Progenitor cell of endocrine pancreas (in vitro differentiated cells): ENCODE data around the gene BPIFB2. TPM values are rescaled to one million over a fixed set of nuclear protein-coding genes. Genes with fewer than 3 reads are reported as not detected.
"Not testable (repeated sequence)": the region's sequence is repeated elsewhere in the genome, so short reads cannot be mapped to it uniquely, and the experiment has no call there.

ENCODE experiments used
- DNase-seq: peaks from one replicate; pipeline ENCODE4 v3.0.0; 2021; ENCODE audit warnings: low spot score; ENCODE audit not compliant: unreplicated experiment
- H3K27ac Mint-ChIP-seq: 2 replicates; pipeline ENCODE4 v1.8.0; 2021; ENCODE audit warnings: mild to moderate bottlenecking, moderate library complexity, mixed read lengths
- H3K27me3 Mint-ChIP-seq: 2 replicates; pipeline ENCODE4 v1.8.0; 2021; ENCODE audit warnings: mixed read lengths
- H3K36me3 Mint-ChIP-seq: 2 replicates; pipeline ENCODE4 v1.8.0; 2022; ENCODE audit warnings: mixed read lengths; ENCODE audit not compliant: insufficient read depth
- H3K4me1 Mint-ChIP-seq: 2 replicates; pipeline ENCODE4 v1.8.0; 2021; ENCODE audit warnings: low read depth, mixed read lengths
- H3K4me3 Mint-ChIP-seq: 2 replicates; pipeline ENCODE4 v1.8.0; 2021; ENCODE audit warnings: low read depth, mild to moderate bottlenecking, moderate library complexity, mixed read lengths
- H3K9me3 Mint-ChIP-seq: 2 replicates; pipeline ENCODE4 v1.8.0; 2021; ENCODE audit warnings: low read depth, mixed read lengths
- total RNA-seq: library from RNA; stranded (reverse); gene quantifications from 2 replicates; pipeline ENCODE4 v1.2.1, GENCODE V29; 2021
- TF ChIP-seq, protein P1 (sequence below): fragments of 200-600 bp; sonication (generic); IDR thresholded peaks from one replicate; pipeline ENCODE4 v1.5.0; 2021; ENCODE audit warnings: antibody characterized with exemption, mild to moderate bottlenecking; ENCODE audit not compliant: unreplicated experiment

The BPIFB2 gene
- total RNA-seq, 1 donor from 2014 or later, result not detected

DNA sequence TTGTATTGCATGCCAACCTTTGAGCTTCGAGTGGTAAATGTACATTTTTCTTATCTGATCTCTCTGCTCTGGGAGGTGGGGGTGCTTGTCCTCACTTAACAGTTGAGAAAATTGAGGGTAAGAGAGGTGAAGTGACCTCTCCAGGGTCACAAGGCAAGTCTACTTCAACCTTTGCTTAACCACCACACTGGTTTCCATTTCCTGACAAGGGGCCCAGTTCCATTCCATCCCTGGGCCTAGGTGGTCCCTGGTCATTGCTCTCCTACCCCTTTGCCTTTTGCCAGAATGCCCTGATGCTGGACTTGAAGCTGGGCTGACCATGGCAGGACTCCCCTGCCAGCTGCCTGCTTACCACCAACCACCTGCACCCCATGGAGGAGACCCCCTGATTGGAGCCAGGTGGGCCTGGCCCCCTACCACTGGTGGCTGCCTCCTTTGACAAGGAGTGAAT, 36.3 kb downstream of the BPIFB2 start:
- no peaks in the 10 kb centered on the region for H3K4me1 Mint-ChIP-seq
- DNase-seq, result no peak
- H3K27me3 Mint-ChIP-seq, result peaks cover 13% of the 10 kb centered on the region
- H3K27ac Mint-ChIP-seq, result no peak overlapping the region
- H3K4me3 Mint-ChIP-seq, result no peak overlapping the region
- peaks cover 17% of the 10 kb centered on the region for H3K9me3 Mint-ChIP-seq
- TF ChIP-seq, protein P1, sequence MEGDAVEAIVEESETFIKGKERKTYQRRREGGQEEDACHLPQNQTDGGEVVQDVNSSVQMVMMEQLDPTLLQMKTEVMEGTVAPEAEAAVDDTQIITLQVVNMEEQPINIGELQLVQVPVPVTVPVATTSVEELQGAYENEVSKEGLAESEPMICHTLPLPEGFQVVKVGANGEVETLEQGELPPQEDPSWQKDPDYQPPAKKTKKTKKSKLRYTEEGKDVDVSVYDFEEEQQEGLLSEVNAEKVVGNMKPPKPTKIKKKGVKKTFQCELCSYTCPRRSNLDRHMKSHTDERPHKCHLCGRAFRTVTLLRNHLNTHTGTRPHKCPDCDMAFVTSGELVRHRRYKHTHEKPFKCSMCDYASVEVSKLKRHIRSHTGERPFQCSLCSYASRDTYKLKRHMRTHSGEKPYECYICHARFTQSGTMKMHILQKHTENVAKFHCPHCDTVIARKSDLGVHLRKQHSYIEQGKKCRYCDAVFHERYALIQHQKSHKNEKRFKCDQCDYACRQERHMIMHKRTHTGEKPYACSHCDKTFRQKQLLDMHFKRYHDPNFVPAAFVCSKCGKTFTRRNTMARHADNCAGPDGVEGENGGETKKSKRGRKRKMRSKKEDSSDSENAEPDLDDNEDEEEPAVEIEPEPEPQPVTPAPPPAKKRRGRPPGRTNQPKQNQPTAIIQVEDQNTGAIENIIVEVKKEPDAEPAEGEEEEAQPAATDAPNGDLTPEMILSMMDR, result no peak
- H3K36me3 Mint-ChIP-seq, result no peaks in the 10 kb centered on the region

DNA sequence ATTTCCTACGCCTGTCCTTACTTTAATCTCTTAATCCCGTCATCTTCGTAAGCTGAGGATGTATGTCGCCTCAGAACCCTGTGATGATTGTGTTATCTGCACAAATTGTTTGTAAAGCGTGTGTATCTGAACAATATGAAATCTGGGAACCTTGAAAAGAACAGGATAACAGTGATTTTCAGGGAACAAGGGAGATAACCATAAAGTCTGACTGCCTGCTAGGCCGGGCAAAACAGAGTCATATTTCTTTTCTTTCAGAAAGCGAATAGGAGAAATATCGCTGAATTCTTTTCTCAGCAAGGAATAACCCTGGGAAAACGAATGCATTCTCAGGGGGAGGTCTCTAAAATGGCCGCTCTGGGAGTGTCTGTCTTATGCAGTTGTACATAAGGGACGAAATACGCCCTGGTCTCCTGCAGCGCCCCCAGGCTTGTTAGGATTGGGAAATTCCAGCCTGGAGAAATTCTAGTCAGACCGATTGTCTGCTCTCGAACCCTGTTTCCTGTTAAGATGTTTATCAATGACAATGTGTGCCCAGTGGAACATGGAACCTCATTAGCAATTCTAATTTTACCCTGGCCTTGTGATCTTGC, 37.7 kb downstream of the BPIFB2 start:
- H3K4me1 Mint-ChIP-seq, H3K27me3 Mint-ChIP-seq, H3K4me3 Mint-ChIP-seq, H3K27ac Mint-ChIP-seq, DNase-seq, H3K36me3 Mint-ChIP-seq: not testable (repeated sequence)
- peaks cover 17% of the 10 kb centered on the region for H3K9me3 Mint-ChIP-seq

DNA sequence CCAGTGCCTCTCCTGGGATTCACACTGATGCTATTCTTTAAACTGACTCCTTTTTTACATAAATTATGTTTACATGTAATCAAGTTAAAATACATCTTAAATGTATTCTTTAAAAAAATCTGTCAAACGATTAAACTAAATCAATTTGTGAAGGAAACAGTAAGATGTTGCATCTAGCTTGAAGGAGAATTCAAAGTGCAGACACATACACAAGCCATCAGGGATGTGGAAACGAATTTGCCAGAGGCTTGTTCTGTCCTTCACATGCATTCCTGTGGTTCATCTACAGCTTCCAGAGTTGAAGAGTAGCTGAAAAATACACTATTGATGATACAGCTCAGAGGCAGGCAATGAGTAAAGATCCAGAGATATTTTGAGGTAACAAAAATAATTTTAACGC, 38.9 kb downstream of the BPIFB2 start:
- no peak overlapping the region for H3K27ac Mint-ChIP-seq
- no peak overlapping the region for H3K4me3 Mint-ChIP-seq
- TF ChIP-seq, protein P1, result no peak
- no peaks in the 10 kb centered on the region for H3K4me1 Mint-ChIP-seq
- DNase-seq, result no peak
- no peaks in the 10 kb centered on the region for H3K36me3 Mint-ChIP-seq
- H3K9me3 Mint-ChIP-seq, result peaks cover 17% of the 10 kb centered on the region
- no peaks in the 10 kb centered on the region for H3K27me3 Mint-ChIP-seq

DNA sequence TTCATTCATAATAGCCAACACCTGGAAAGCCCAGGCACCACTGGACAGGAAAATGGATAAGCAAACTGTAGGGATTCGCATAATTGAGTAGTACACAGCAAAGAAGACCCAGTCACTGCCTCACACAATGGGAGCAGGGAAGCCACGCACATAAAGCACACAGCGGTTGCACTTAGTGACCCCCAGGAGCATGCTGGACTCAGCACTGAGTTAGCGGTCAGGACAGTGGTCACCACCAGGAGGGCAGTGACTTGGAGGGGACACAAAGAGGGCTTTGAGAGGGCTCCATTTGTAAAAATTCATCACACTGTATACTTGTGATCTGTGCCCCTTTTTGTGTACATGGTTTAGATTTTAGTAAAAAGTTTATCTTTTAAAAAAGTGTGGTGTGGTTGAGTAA, 43.8 kb downstream of the BPIFB2 start:
- Mint-ChIP-seq H3K9me3 (peaks cover 4% of the 10 kb centered on the region), H3K4me3 (no peak overlapping the region), H3K27ac (no peak overlapping the region), H3K4me1 (no peaks in the 10 kb centered on the region), H3K36me3 (no peaks in the 10 kb centered on the region), H3K27me3 (peaks cover 4% of the 10 kb centered on the region)
- DNase-seq, result no peak
- TF ChIP-seq, protein P1, result no peak

DNA sequence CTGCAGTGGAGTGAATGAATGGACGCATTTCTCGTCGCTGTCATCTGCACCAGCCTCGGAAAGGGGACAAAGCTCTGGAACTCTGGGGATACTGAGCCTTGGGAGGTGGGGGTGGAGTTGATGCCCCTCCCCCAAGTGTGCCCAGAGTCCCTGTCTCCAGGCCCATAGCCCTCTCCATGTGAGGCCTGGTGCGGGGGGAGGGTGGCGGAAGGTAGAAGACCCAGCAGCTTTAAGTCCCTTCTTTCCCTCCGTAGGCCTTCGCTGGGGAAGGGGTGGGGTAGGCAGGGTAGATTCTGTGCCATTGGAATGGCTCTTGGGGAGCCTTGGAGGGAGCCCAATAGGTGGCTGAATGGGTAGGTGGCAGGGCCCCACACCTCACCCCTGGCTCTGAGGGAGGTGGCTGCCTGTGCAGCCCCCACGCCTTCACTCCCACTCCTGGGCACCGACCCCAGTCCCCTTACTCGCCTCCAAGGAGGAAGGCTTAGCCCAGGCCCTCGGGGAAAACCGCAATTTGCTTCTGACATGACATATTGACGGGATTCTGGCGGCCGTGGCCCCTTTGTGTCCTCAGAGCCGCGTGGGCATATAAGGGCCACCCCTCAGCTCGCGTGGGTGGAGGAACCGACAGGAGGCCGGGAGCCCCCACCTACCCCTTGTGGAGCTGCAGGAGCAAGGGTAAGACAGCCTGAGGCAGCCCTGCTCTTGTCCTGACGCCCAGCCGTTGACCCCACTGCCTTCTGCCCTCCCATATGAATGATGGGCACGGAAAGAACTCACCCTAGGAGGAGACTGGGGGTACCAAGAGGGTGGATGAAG, 46.0 kb downstream of the BPIFB2 start, which contains the start of gene BPIFB3:
Gene BPIFB3 (plus strand): TSS at position 613 of the 816 bp plus-strand sequence. CDS start 1,533 bp downstream, outside the sequence.
- Mint-ChIP-seq H3K9me3 (no peaks in the 10 kb centered on the region), H3K27me3 (peaks cover 7% of the 10 kb centered on the region), H3K4me1 (no peaks in the 10 kb centered on the region), H3K27ac (no peak within 1 kb of the TSS), H3K4me3 (no peak within 1 kb of the TSS), H3K36me3 (no peaks in the 10 kb centered on the region)
- TF ChIP-seq, protein P1, result no peak
- DNase-seq, result no peak
